H1 (cell line): ENCODE measurements around the gene TLE1. TPM values are rescaled to one million over a fixed set of nuclear protein-coding genes. Genes with fewer than 3 reads are reported as not detected.
A peak's percentile ranks its signal among the peaks of the same experiment; 100 is the strongest.

Source experiments
- ATF2 ChIP-seq: IDR thresholded peaks from 2 replicates; pipeline ENCODE4 v1.6.1; 2012; ENCODE audit warnings: low read length, inconsistent platforms
- BACH1 ChIP-seq: IDR thresholded peaks from 2 replicates; pipeline ENCODE4 v1.6.1; 2012; ENCODE audit warnings: low read length, improper control_type of control experiment
- POLR2AphosphoS5 ChIP-seq: IDR thresholded peaks from 2 replicates; pipeline ENCODE4 v1.6.1; 2011; ENCODE audit warnings: low read depth, low read length
- RFX5 ChIP-seq: IDR thresholded peaks from 2 replicates; pipeline ENCODE4 v1.6.1; 2011; ENCODE audit warnings: low read depth, low read length, improper control_type of control experiment, borderline replicate concordance
- TBP ChIP-seq: IDR thresholded peaks from 2 replicates; pipeline ENCODE4 v1.6.1; 2011; ENCODE audit warnings: low read depth, low read length, improper control_type of control experiment
- polyA plus RNA-seq, 7 experiments: library from polyadenylated mRNA; depleted of rRNA in 3 of 7; stranded (reverse) in 5 of 7; unstranded in 2 of 7; fragments of >200 nt in 5 of 7; fragments of 200-250 nt in 2 of 7; gene quantifications; 1 replicate in 5 of 7; 2 replicates in 1 of 7; 4 replicates in 1 of 7; pipeline versions ENCODE4 v1.2.1 to v1.2.3, GENCODE V29; 2011 to 2013; ENCODE audit warnings: missing spikeins in 2 of 7, mixed read lengths in 2 of 7
- total RNA-seq: library from RNA; stranded (reverse); fragmentation: NEBNext Ultra II Directional; extraction: Animal tissue kit (Norgen Biotek cat#: 25700); gene quantifications from 2 replicates; pipeline ENCODE4 v1.2.1, GENCODE V29; 2021

TLE1 gene
- total and polyA plus RNA-seq, 2 of the 8 experiments (the other 6 are each of a cell fraction or from before 2014, with no cell fraction given): 81.8 to 91.6 TPM

- TF ChIP-seq POLR2AphosphoS5: peak; percentile 38; the same call in 1 of the 2 replicates
- TF ChIP-seq ATF2: no peak
- no peak for TF ChIP-seq BACH1
- TF ChIP-seq RFX5: no peak
- TF ChIP-seq TBP: no peak
These were observed 13.0 kb downstream of the TLE1 start (continued) for GRCh38 chr9:81676395-81676794.
